ENCODE results near the gene TMEFF2. TPM values are rescaled to one million over a fixed set of nuclear protein-coding genes. Genes with fewer than 3 reads are reported as not detected.

The TMEFF2 gene
- polyA plus RNA-seq, 1 of the 3 experiments (the other 2 are of a cell fraction), result 5.4 TPM

DNA sequence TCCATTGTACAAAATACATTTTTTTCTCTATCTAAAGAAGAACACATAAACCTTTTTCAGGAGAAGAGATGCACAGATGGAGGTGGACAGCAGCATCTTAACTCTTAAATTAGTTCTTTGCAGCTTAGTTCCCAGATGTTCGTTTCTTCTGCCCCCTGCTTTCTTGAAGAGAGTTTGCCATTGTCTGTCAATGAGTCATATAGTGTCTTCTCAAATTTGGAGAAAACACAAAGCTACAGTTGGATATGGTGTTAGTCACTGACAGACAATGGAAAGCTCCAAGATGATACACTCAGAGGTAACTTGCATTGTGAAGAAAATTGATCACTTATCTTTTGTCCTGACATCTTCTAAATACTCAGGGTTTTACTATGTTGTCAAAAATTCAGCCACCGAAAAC lies 48.8 kb upstream of the TMEFF2 start:
- H3K4me1 ChIP-seq (ENCODE audit: control insufficient read depth in 1 of 2, insufficient read depth in 2 of 2, low read depth in 1 of 2, low read length in 1 of 2), result no peaks in the 10 kb centered on the region
- no peak for DNase-seq
- H3K9me2 ChIP-seq, result no peaks in the 10 kb centered on the region
- H3K4me3 ChIP-seq (ENCODE audit: low read depth in 2 of 2, low read length in 1 of 2), result no peak overlapping the region
- ChIA-PET CTCF (no interaction called here), POLR2A (no interaction called here)
- no peak overlapping the region for H2AFZ ChIP-seq (ENCODE audit: low read depth)
- H3K27ac ChIP-seq (ENCODE audit: low read depth in 2 of 2, low read length in 1 of 2), result no peak overlapping the region
- no peaks in the 10 kb centered on the region for H3K79me2 ChIP-seq (ENCODE audit: insufficient read depth)
- no peaks in the 10 kb centered on the region for H4K20me1 ChIP-seq (ENCODE audit: insufficient read depth)
- no peaks in the 10 kb centered on the region for H3F3A ChIP-seq (replicated peaks; ENCODE audit: insufficient read depth)
- TF ChIP-seq FOSL2 (IDR thresholded peaks at IDR 0.05; ENCODE audit: borderline replicate concordance, low read depth), result peak; percentile 64; the same call in 1 of the 2 replicates
- TF ChIP-seq EZH2phosphoT487 (IDR thresholded peaks at IDR 0.05; ENCODE audit: borderline replicate concordance, low read depth), result no peak
- no peak for TF ChIP-seq TAF1 (IDR thresholded peaks at IDR 0.05; ENCODE audit: borderline replicate concordance, low read depth, low read length)
- TF ChIP-seq YY1 (IDR thresholded peaks at IDR 0.05; ENCODE audit: low read depth), result no peak
- no peak; the same call in 1 of the 2 replicates for TF ChIP-seq JUND (IDR thresholded peaks at IDR 0.05)
- peak; percentile 52; the same call in 1 of the 2 replicates for TF ChIP-seq TCF12 (IDR thresholded peaks at IDR 0.05)
- TF ChIP-seq RXRA (IDR thresholded peaks at IDR 0.05; ENCODE audit: borderline replicate concordance, low read depth), result no peak
- TF ChIP-seq, protein P1, sequence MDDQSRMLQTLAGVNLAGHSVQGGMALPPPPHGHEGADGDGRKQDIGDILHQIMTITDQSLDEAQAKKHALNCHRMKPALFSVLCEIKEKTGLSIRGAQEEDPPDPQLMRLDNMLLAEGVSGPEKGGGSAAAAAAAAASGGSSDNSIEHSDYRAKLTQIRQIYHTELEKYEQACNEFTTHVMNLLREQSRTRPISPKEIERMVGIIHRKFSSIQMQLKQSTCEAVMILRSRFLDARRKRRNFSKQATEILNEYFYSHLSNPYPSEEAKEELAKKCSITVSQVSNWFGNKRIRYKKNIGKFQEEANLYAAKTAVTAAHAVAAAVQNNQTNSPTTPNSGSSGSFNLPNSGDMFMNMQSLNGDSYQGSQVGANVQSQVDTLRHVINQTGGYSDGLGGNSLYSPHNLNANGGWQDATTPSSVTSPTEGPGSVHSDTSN (IDR thresholded peaks at IDR 0.05), result peak; percentile 60
- no peaks in the 10 kb centered on the region for H3K36me3 ChIP-seq (replicated peaks in 1 of 2; ENCODE audit: control insufficient read depth in 1 of 2, insufficient read depth in 2 of 2, low read length in 1 of 2)
- no peaks in the 10 kb centered on the region for H3K9me3 ChIP-seq
- 48% methylated on average over 2 of the region's 2 CpGs for WGBS (ENCODE audit: low lambda C conversion rate)
- no peak overlapping the region for H3K4me2 ChIP-seq
- no peak overlapping the region for H3K9ac ChIP-seq
- no peaks in the 10 kb centered on the region for H3K27me3 ChIP-seq (ENCODE audit: insufficient read depth)

DNA sequence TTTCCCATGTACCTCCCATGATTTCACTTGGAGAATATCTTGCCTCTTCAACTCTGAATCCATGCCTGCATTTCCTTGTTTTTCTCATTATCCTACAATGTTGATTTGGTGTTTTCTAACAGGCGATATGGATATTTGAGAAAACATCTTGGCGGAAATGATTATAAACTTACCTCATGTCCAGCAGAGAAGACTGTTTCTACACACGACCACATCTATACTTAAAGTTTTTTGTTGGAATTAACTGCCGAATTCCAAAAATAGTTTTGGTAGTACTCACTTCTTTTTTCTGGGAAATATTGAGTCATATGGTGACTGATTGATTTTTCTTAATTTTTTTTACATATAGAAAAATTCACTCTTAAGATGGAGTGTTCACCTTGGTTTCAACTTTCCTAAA lies 41.4 kb upstream of the TMEFF2 start:
- Histone ChIP-seq H2AFZ (ENCODE audit: low read depth) (peak overlapping the region; percentile 71; the same call in 1 of the 2 replicates), H3F3A (replicated peaks; ENCODE audit: insufficient read depth) (peaks cover 8% of the 10 kb centered on the region), H3K9me2 (no peaks in the 10 kb centered on the region), H3K9ac (no peak overlapping the region), H3K27me3 (ENCODE audit: insufficient read depth) (no peaks in the 10 kb centered on the region), H3K79me2 (ENCODE audit: insufficient read depth) (no peaks in the 10 kb centered on the region), H3K36me3 (replicated peaks in 1 of 2; ENCODE audit: control insufficient read depth in 1 of 2, insufficient read depth in 2 of 2, low read length in 1 of 2) (no peaks in the 10 kb centered on the region), H3K9me3 (no peaks in the 10 kb centered on the region), H3K4me2 (no peak overlapping the region), H3K4me1 (ENCODE audit: control insufficient read depth in 1 of 2, insufficient read depth in 2 of 2, low read depth in 1 of 2, low read length in 1 of 2) (no peaks in the 10 kb centered on the region), H3K27ac (ENCODE audit: low read depth in 2 of 2, low read length in 1 of 2) (peak overlapping the region in 1 of 2 experiments; percentile 20; a peak in 1 of 4 replicates), H3K4me3 (ENCODE audit: low read depth in 2 of 2, low read length in 1 of 2) (no peak overlapping the region), H4K20me1 (ENCODE audit: insufficient read depth) (no peaks in the 10 kb centered on the region)
- DNase-seq, result no peak
- TF ChIP-seq FOSL2 (IDR thresholded peaks at IDR 0.05; ENCODE audit: borderline replicate concordance, low read depth) (peak; percentile 37; the same call in 1 of the 2 replicates), JUND (IDR thresholded peaks at IDR 0.05) (peak; percentile 45), TEAD4 (IDR thresholded peaks at IDR 0.05; ENCODE audit: borderline replicate concordance, insufficient read depth) (peak; percentile 23; the same call in 1 of the 2 replicates), NFIC (IDR thresholded peaks at IDR 0.05; ENCODE audit: borderline replicate concordance) (no peak)
- CTCF ChIA-PET, result no interaction called here
- WGBS (ENCODE audit: low lambda C conversion rate), result 49% methylated on average over 4 of the region's 4 CpGs
- POLR2A ChIA-PET, result no interaction called here

DNA sequence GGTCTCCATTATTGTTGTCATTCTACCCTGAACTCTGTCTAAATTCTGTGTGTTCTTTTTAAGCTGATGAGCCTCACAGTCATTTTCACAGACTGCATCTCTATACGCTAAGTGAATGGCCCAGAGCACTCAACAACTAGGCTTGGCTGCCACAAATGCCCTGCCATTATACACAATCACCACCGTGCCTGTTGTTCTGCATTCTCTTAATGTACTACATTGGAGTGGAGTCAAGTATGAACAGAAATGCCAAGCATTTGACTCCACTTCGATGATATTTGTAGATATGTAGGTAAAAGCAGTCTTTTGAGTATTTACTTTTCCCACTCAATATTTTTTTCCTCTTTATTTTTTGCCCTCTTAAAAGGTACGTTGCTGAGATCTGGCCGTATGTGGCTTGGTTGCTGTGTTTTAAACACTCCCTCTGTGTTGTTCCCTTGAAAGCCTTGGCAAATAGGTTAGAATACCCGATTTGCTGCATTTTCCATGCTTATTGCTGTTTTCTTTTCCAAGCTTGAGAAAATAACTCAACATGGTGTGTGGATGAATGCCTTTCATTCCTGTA lies 36.2 kb upstream of the TMEFF2 start:
- Histone ChIP-seq H3K4me1 (ENCODE audit: control insufficient read depth in 1 of 2, insufficient read depth in 2 of 2, low read depth in 1 of 2, low read length in 1 of 2) (peaks cover 0 to 7% of the 10 kb centered on the region in 2 experiments; a peak in 1 of 4 replicates), H3K9me3 (no peaks in the 10 kb centered on the region), H2AFZ (ENCODE audit: low read depth) (no peak overlapping the region), H3K36me3 (replicated peaks in 1 of 2; ENCODE audit: control insufficient read depth in 1 of 2, insufficient read depth in 2 of 2, low read length in 1 of 2) (no peaks in the 10 kb centered on the region), H3K9me2 (no peaks in the 10 kb centered on the region), H3K79me2 (ENCODE audit: insufficient read depth) (no peaks in the 10 kb centered on the region), H3K27ac (ENCODE audit: low read depth in 2 of 2, low read length in 1 of 2) (no peak overlapping the region), H3K27me3 (ENCODE audit: insufficient read depth) (no peaks in the 10 kb centered on the region), H3F3A (replicated peaks; ENCODE audit: insufficient read depth) (peaks cover 4% of the 10 kb centered on the region), H3K4me2 (no peak overlapping the region), H4K20me1 (ENCODE audit: insufficient read depth) (no peaks in the 10 kb centered on the region), H3K9ac (no peak overlapping the region), H3K4me3 (ENCODE audit: low read depth in 2 of 2, low read length in 1 of 2) (no peak overlapping the region)
- no peak for TF ChIP-seq YY1 (IDR thresholded peaks at IDR 0.05; ENCODE audit: low read depth)
- no peak for TF ChIP-seq FOSL2 (IDR thresholded peaks at IDR 0.05; ENCODE audit: borderline replicate concordance, low read depth)
- ChIA-PET CTCF (no interaction called here), POLR2A (no interaction called here)
- 72% methylated on average over 6 of the region's 6 CpGs for WGBS (ENCODE audit: low lambda C conversion rate)
- DNase-seq, result no peak
